Measurements from ENCODE around the gene HYAL4.

The HYAL4 gene

GRCh38 chr7:123905714-123906113, 60.7 kb downstream of the HYAL4 start:
- DNase-seq (ENCODE audit: low read depth) = no peak

- DNase-seq (ENCODE audit: low read depth) = no peak
Measured at GRCh38 chr7:123916240-123916724, 71.3 kb downstream of the HYAL4 start.

GRCh38 chr7:123917878-123918277, 72.9 kb downstream of the HYAL4 start:
- no peak for DNase-seq (ENCODE audit: low read depth)

- DNase-seq (ENCODE audit: low read depth) = no peak
Measured at GRCh38 chr7:123918309-123918708, 73.3 kb downstream of the HYAL4 start.

GRCh38 chr7:123923599-123923998, 78.6 kb downstream of the HYAL4 start:
- no peak for DNase-seq (ENCODE audit: low read depth)

GRCh38 chr7:123924941-123925340, 80.0 kb downstream of the HYAL4 start, which contains the start of gene SPAM1:
SPAM1 (plus strand) TSS chr7:123925241; CDS start chr7:123953571, 28,330 bp downstream.
- no peak for DNase-seq (ENCODE audit: low read depth)

Data from stimulated activated CD8-positive, alpha-beta memory T cell treated with anti-CD3 and anti-CD28 coated beads, Interleukin-12 subunit alpha, Interleukin-12 subunit beta, amount 100 ng/mL, for 1 hour (primary cell).